GM12874 (cell line): ENCODE results near the gene BCL2L11.

ENCODE experiments used
- TF ChIP-seq, protein P1 (sequence below): IDR thresholded peaks from 2 replicates; pipeline ENCODE4 v1.5.1; 2011; ENCODE audit warnings: low read depth, mild to moderate bottlenecking, control low read depth, low read length, moderate library complexity; ENCODE audit not compliant: insufficient read depth

The BCL2L11 gene

DNA sequence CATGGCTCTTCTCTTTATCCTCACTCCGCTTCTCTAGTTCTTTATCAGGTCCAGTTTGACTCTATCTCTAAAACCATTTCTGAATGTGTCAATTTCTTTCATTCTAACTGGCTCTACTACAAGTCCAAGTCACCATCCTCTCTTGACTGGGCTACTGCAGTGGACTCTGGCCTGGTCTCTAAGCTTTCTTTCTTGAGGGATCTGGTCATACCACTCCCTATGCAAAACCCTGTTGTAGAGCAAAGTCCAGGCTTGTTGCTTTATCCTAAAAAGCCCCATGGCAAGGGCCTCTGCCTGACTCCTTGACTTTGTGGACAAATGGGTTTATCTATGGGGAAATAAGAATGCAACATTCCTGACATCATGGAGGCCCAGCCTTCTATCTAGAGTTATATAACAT is 87.1 kb downstream of the BCL2L11 start:
- TF ChIP-seq, protein P1, sequence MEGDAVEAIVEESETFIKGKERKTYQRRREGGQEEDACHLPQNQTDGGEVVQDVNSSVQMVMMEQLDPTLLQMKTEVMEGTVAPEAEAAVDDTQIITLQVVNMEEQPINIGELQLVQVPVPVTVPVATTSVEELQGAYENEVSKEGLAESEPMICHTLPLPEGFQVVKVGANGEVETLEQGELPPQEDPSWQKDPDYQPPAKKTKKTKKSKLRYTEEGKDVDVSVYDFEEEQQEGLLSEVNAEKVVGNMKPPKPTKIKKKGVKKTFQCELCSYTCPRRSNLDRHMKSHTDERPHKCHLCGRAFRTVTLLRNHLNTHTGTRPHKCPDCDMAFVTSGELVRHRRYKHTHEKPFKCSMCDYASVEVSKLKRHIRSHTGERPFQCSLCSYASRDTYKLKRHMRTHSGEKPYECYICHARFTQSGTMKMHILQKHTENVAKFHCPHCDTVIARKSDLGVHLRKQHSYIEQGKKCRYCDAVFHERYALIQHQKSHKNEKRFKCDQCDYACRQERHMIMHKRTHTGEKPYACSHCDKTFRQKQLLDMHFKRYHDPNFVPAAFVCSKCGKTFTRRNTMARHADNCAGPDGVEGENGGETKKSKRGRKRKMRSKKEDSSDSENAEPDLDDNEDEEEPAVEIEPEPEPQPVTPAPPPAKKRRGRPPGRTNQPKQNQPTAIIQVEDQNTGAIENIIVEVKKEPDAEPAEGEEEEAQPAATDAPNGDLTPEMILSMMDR = no peak

DNA sequence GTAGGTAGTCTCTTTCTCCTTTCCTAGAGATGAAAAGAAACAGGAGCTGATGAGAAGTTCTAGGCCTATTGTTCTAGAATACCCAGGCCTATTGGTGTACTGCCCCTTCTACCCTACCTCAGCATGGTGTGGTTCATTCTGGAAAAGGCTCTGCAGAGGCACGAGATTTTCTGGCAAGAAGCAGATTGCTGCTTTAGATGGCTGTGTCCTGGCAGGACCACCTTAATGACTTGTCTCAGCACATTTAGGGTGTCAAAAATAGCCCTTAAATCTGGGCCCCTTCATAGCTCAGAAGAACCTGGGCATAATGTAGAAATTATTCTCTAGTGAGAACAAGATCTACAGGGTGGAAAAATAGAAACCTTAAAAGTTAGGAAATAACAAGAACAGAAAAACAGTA is 87.9 kb downstream of the BCL2L11 start:
- TF ChIP-seq, protein P1 = no peak

DNA sequence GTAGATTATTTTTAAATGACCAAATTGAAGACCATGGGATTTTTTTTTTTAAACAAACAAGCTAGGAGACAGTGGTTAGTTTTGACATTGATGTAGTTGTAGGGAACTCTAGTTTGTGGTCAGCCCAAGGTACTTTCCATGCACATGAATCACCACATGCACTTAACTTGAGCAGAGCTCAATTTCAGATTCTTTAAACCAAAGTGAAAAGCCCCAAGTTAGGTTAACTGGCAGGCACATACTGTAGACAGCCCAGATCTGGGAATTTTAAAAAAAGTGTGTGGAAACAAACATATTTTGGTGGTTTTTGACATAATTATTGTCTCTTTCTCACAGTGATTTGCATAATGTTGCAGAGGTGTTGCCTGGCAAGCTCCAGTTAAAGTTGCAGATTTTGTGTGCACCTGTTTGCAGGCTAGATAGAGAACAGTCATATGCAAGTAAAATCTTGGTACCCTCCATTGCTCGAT is 88.4 kb downstream of the BCL2L11 start:
- TF ChIP-seq, protein P1 = no peak

DNA sequence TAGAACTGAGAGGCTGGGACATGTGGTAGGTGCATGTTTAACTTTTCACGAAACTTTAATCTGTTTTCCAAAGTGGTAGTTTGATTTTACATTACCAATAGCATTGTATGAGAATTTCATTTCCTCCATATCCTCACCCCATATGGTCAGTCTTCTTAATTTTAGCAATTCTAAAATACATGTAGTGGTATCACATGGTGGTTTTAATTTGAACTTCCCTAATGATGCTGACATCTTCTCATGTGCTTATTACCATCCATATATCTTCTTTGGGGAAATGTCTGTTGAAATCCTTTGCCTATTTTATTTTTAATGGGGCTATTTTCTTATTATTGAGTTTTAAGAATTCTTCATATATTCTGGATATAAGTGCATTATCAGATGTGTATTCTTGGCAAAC is 89.3 kb downstream of the BCL2L11 start:
- TF ChIP-seq, protein P1 = no peak

DNA sequence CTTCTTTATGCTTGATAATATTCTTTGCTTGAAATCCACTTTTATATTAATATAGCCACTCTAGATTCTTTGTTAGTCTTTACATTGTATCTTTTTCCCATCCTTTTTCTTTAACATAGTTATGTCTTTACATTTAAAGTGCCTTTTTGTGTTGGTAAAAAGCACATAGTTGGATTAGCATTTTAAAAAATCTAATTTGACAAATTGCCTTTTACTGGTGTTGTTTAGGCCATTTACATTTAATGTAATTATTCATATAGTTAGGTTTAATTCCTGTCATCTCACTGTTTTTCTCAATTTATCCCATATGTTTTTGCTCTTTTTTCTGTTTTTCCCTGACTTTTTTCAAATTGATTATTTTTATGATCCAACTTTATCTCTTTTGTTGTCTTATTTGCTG is 93.2 kb downstream of the BCL2L11 start:
- TF ChIP-seq, protein P1 = no peak

DNA sequence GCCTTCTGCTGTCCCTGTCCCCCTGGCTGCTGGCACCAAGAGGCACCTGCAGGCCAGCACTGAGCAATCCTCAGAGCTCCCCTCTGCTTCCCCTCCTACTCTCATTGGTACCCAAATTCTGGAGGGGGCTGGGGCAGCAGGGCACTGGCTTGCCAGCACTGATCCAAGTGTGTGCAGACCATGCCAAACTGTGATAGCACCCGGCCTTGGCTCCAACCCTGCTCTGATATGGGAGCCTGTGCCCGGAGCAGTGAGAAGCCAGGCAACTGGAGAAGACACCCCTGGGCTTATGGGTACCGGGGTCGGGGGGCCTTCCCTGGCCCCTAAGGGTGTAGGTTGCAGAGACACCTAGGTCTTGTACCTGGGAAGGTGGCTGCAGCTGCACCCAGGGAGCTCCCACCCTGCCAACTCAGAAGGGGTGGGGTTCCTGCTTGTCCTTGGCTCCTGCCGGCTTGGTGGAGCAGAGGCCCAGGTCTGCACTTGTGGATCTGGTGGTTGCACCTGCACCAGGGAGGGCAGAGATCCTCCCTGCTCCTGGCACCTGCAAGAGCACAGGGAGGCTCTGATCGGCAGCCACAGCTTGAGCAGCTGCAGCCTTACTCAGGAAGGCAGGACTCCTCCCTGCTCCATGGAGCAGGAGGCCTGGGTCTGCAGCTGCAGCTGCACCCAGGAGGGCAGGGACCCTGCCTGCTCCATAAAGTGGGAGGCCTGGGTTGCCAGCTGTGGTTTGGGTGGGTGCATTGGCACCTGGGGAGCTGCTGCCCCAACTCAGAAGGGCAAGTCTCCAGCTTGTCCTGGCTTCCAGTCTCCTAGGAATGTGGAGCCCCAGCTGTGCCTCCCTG is 96.3 kb downstream of the BCL2L11 start:
- TF ChIP-seq, protein P1 = no peak
